Measurements from ENCODE around the gene MFSD11.

DNA sequence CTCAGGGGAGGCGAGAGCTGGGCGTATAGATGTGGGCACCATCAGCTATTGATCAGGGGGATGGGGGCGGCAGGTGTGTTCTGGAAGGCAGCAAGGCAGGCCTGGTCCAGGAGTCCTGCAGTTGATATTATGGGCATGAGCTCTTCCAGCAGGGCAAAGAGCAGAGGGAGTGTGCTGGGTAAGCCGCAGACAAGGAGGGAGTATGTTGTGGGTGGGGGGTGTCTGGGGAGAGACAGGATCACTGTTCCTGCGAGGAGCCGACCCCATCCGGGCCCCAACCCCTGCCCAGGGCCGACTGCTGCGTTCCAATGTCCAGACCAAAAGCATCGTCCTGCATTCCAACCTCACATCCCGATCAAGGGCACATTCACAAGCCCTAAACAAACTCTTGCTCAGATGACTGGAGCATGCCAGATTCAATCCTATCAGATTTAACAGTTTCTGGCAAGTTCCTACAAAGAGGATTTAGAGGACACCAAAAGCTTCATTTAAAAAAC lies 36.4 kb upstream of the MFSD11 start:
- TF ChIP-seq, protein P1, sequence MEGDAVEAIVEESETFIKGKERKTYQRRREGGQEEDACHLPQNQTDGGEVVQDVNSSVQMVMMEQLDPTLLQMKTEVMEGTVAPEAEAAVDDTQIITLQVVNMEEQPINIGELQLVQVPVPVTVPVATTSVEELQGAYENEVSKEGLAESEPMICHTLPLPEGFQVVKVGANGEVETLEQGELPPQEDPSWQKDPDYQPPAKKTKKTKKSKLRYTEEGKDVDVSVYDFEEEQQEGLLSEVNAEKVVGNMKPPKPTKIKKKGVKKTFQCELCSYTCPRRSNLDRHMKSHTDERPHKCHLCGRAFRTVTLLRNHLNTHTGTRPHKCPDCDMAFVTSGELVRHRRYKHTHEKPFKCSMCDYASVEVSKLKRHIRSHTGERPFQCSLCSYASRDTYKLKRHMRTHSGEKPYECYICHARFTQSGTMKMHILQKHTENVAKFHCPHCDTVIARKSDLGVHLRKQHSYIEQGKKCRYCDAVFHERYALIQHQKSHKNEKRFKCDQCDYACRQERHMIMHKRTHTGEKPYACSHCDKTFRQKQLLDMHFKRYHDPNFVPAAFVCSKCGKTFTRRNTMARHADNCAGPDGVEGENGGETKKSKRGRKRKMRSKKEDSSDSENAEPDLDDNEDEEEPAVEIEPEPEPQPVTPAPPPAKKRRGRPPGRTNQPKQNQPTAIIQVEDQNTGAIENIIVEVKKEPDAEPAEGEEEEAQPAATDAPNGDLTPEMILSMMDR (IDR thresholded peaks at IDR 0.05 in 8 of 11, conservative IDR thresholded peaks at IDR 0.05 in 3 of 11) = no peak
- TF ChIP-seq POLR2A (IDR thresholded peaks at IDR 0.05) (no peak), POLR2AphosphoS5 (IDR thresholded peaks at IDR 0.05) (no peak)

Measured in spleen (tissue), 7 donors.